Hepatocyte (in vitro differentiated cells): ENCODE measurements around the gene CRYAA. TPM values are rescaled to one million over a fixed set of nuclear protein-coding genes. Genes with fewer than 3 reads are reported as not detected.
"Not testable (repeated sequence)": the region's sequence is repeated elsewhere in the genome, so short reads cannot be mapped to it uniquely, and the experiment has no call there.

Source experiments
- DNase-seq: peaks from one replicate; pipeline ENCODE4 v3.0.0-alpha.2; 2016; ENCODE audit warnings: low spot score
- H2AFZ ChIP-seq: fragments of 200-600 bp; sonication (generic); 2 replicates; pipeline ENCODE4 v1.6.0; 2016; ENCODE audit warnings: antibody characterized with exemption, mild to moderate bottlenecking
- H3K27ac ChIP-seq: fragments of 200-600 bp; sonication (generic); 2 replicates; pipeline ENCODE4 v1.5.1; 2016; ENCODE audit warnings: mild to moderate bottlenecking
- H3K27me3 ChIP-seq: fragments of 200-600 bp; sonication (generic); 2 replicates; pipeline ENCODE4 v1.6.1; 2016
- H3K36me3 ChIP-seq: fragments of 200-600 bp; sonication (generic); replicated peaks from 2 replicates; pipeline ENCODE4 v1.5.1; 2016; ENCODE audit warnings: low read depth; ENCODE audit not compliant: insufficient read depth
- H3K4me1 ChIP-seq: fragments of 200-600 bp; sonication (generic); 2 replicates; pipeline ENCODE4 v1.5.1; 2016; ENCODE audit warnings: mild to moderate bottlenecking, moderate library complexity; ENCODE audit not compliant: insufficient read depth
- H3K4me2 ChIP-seq: fragments of 200-600 bp; sonication (generic); 2 replicates; pipeline ENCODE4 v1.6.0; 2016
- H3K4me3 ChIP-seq: fragments of 200-600 bp; sonication (generic); 2 replicates; pipeline ENCODE4 v1.5.1; 2016; ENCODE audit warnings: mild to moderate bottlenecking
- H3K79me2 ChIP-seq: fragments of 200-600 bp; sonication (generic); 2 replicates; pipeline ENCODE4 v1.6.0; 2017; ENCODE audit warnings: mild to moderate bottlenecking
- H3K9me2 ChIP-seq: fragments of 200-600 bp; sonication (generic); replicated peaks from 2 replicates; pipeline ENCODE4 v1.6.0; 2017; ENCODE audit warnings: mild to moderate bottlenecking; ENCODE audit not compliant: insufficient read depth
- H3K9me3 ChIP-seq: fragments of 200-600 bp; sonication (generic); 2 replicates; pipeline ENCODE4 v1.5.1; 2016; ENCODE audit warnings: low read depth, mild to moderate bottlenecking
- H4K20me1 ChIP-seq: fragments of 200-600 bp; sonication (generic); 2 replicates; pipeline ENCODE4 v1.6.0; 2016; ENCODE audit warnings: mild to moderate bottlenecking; ENCODE audit not compliant: insufficient read depth, poor library complexity, severe bottlenecking
- WGBS: methylation state at CpG from one replicate; pipeline ENCODE4 v1.1.6; 2016; ENCODE audit warnings: low lambda C conversion rate; ENCODE audit errors: missing lambda C conversion rate; 5-methylcytosine and 5-hydroxymethylcytosine counted together
- polyA plus RNA-seq: library from polyadenylated mRNA; unstranded; fragments of >200 nt; fragmentation: Nextera tagmentation; extraction: Ambion mirVana; gene quantifications from 2 replicates; pipeline ENCODE4 v1.2.1, GENCODE V29; 2016
- total RNA-seq: library from RNA; depleted of rRNA; stranded (reverse); fragments of >200 nt; gene quantifications from 2 replicates; pipeline ENCODE4 v1.2.3, GENCODE V29; 2014

Gene CRYAA
- total and polyA plus RNA-seq, 2 experiments from 2014 or later, result not detected

GRCh38 chr21:43159279-43160175 is 9.3 kb upstream of the CRYAA start:
- H3K4me2 ChIP-seq, H3K27me3 ChIP-seq, H4K20me1 ChIP-seq, H3K4me3 ChIP-seq, H3K9me3 ChIP-seq, H2AFZ ChIP-seq, H3K9me2 ChIP-seq, H3K4me1 ChIP-seq, H3K79me2 ChIP-seq, H3K36me3 ChIP-seq, DNase-seq, H3K27ac ChIP-seq: not testable (repeated sequence)
- no CpG with 5 or more reads among the region's 31 CpGs for WGBS

GRCh38 chr21:43161826-43162707 is 6.7 kb upstream of the CRYAA start:
- DNase-seq, H4K20me1 ChIP-seq, H3K4me2 ChIP-seq, H3K27me3 ChIP-seq, H2AFZ ChIP-seq, H3K9me3 ChIP-seq, H3K27ac ChIP-seq, H3K79me2 ChIP-seq, H3K9me2 ChIP-seq, H3K4me1 ChIP-seq, H3K36me3 ChIP-seq, H3K4me3 ChIP-seq: not testable (repeated sequence)
- no CpG with 5 or more reads among the region's 24 CpGs for WGBS

- H3K27ac ChIP-seq, H3K4me1 ChIP-seq, H3K4me2 ChIP-seq, H3K9me2 ChIP-seq, DNase-seq, H3K27me3 ChIP-seq, H3K36me3 ChIP-seq, H3K4me3 ChIP-seq, H4K20me1 ChIP-seq, H2AFZ ChIP-seq, H3K79me2 ChIP-seq, H3K9me3 ChIP-seq: not testable (repeated sequence)
- WGBS, result no CpG with 5 or more reads among the region's 9 CpGs
These were observed 6.1 kb upstream of the CRYAA start for GRCh38 chr21:43162708-43163205.

GRCh38 chr21:43164823-43165222 is 4.0 kb upstream of the CRYAA start:
- H3K36me3 ChIP-seq, H3K79me2 ChIP-seq, H2AFZ ChIP-seq, H3K9me2 ChIP-seq, H3K27me3 ChIP-seq, H3K4me2 ChIP-seq, H3K4me3 ChIP-seq, H4K20me1 ChIP-seq, H3K27ac ChIP-seq, H3K4me1 ChIP-seq, H3K9me3 ChIP-seq, DNase-seq: not testable (repeated sequence)
- WGBS, result no CpG with 5 or more reads among the region's 3 CpGs

GRCh38 chr21:43165734-43166133 is 3.1 kb upstream of the CRYAA start:
- not testable (repeated sequence) for H3K4me1 ChIP-seq, H3K27me3 ChIP-seq, H3K4me2 ChIP-seq, H3K9me2 ChIP-seq, H4K20me1 ChIP-seq, DNase-seq, H3K36me3 ChIP-seq, H3K9me3 ChIP-seq, H3K79me2 ChIP-seq, H2AFZ ChIP-seq, H3K27ac ChIP-seq, H3K4me3 ChIP-seq
- no CpG with 5 or more reads among the region's 15 CpGs for WGBS

- not testable (repeated sequence) for H3K4me1 ChIP-seq, H3K79me2 ChIP-seq, H3K4me3 ChIP-seq, H2AFZ ChIP-seq, H3K36me3 ChIP-seq, H3K4me2 ChIP-seq, H3K9me2 ChIP-seq, H3K27ac ChIP-seq, DNase-seq, H4K20me1 ChIP-seq, H3K27me3 ChIP-seq, H3K9me3 ChIP-seq
- 100% methylated on average over 1 of the region's 23 CpGs for WGBS
These were observed 550 bp downstream of the CRYAA start for GRCh38 chr21:43169230-43169886.

- not testable (repeated sequence) for H3K36me3 ChIP-seq, H3K27me3 ChIP-seq, H3K9me3 ChIP-seq, H3K4me3 ChIP-seq, H4K20me1 ChIP-seq, H3K79me2 ChIP-seq, H3K4me1 ChIP-seq, H3K9me2 ChIP-seq, H2AFZ ChIP-seq, H3K4me2 ChIP-seq, DNase-seq, H3K27ac ChIP-seq
- WGBS, result no CpG with 5 or more reads among the region's 10 CpGs
These were observed 1.1 kb downstream of the CRYAA start for GRCh38 chr21:43169891-43170290.

GRCh38 chr21:43172812-43173211 is 4.0 kb downstream of the CRYAA start:
- not testable (repeated sequence) for H3K79me2 ChIP-seq, H3K36me3 ChIP-seq, H4K20me1 ChIP-seq, H3K4me2 ChIP-seq, H3K4me3 ChIP-seq, DNase-seq, H2AFZ ChIP-seq, H3K27me3 ChIP-seq, H3K4me1 ChIP-seq, H3K9me2 ChIP-seq, H3K27ac ChIP-seq, H3K9me3 ChIP-seq
- whole genome bisulfite sequencing, result no CpG with 5 or more reads among the region's 29 CpGs
